Amniotic stem cell (primary cell): Measurements from ENCODE around the gene KRTAP5-2.
"Not testable (repeated sequence)": the region's sequence is repeated elsewhere in the genome, so short reads cannot be mapped to it uniquely, and the experiment has no call there.

Experiments used
- DNase-seq: peaks from one replicate; lab custom pipeline; 2025; lab: John Stamatoyannopoulos, UW

KRTAP5-2 gene

DNA sequence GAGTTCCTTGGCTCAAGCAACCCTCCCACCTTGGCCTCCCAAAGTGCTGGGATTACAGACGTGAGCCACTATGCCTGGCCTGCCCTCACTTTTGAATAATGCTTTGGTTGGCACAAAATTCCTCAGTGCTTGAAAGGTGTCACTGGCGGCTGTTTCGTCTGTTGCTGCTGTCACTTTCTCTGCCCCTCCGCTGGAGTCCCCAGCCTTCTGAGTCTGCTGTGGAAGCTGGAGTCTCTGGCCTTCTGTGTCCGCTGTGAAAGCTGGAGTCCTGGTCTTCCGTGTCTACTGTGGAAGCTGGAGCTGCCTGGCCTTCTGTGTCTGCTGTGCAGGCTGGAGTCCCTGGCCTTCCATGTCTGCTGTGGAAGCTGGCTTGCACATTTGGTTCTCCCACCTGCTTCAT, 8.1 kb downstream of the KRTAP5-2 start:
- DNase-seq = no peak

DNA sequence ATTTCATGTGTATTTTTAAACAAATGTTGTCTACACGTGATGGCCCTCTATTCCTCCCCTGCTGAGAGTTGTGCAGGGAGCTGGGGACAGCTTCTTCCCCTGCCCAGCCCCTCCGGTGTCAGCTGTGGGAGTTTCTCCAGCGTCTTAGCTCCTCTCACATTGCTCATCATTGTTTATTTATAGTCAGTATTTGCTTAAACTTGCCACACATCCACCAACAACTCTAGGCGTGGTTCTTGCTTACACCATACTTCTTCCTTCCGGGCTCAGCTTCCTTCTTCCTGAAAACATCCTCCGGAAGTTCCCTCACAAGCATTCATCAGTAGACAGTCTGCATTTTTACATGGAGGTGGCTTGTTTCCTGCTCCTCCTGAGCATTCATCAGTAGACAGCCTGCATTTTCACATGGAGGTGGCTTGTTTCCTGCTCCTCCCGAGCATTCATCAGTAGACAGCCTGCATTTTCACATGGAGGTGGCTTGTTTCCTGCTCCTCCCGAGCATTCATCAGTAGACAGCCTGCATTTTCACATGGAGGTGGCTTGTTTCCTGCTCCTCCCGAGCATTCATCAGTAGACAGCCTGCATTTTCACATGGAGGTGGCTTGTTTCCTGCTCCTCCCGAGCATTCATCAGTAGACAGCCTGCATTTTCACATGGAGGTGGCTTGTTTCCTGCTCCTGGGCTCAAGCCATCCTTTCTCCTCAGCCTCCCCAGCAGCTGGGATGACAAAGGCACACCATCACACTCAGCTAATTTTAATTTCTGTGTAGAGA, 8.7 kb downstream of the KRTAP5-2 start:
- not testable (repeated sequence) for DNase-seq

DNA sequence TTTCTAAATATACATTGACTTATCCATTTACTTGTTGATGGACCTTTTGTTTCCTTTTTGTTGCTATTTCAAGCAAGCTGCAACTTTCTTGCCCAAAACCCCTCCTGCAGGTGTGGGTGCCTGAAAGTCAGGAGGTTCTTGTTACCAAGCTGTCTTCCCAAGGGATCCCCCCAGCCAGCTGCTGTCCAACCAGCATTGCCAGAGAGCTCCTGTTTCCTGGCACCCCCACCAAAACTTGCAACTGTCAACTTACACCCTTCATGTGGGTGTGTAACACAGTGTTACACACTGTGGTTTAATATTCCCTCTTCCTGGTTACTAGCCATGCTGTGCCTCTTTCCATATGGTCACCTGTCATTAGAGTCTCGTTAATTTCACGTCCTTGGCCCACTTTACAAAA, 11.4 kb downstream of the KRTAP5-2 start:
- DNase-seq = no peak

DNA sequence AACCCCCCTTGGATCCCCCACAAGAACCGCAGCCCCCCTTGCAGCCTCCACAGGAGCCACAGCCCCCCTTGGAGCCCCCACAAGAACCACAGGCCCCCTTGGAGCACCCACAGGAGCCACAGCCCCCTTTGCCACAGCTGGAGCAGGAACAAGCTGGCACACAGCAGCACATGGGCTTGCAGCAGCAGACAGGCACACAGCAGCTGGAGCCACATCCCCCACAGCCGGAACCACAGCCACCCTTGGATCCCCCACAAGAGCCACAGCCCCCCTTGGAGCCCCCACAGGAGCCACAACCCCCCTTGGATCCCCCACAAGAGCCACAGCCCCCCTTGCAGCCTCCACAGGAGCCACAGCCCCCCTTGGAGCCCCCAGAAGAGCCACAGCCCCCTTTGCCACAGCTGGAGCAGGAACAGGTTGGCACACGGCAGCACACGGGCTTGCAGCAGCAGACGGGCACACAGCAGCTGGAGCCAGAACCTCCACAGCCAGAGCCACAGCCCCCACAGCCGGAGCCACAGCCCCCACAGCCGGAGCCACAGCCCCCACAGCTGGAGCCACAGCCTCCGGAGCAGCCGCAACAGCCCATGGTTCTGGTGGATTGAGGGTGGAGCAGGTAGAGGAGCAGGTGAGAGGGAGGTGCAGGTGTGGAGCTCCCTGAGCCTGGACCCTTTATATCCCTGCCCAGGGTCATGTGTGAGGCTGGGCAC, 13.3 kb downstream of the KRTAP5-2 start, which contains the start of gene KRTAP5-1:
Gene KRTAP5-1, minus strand, starts transcription at position 623 of the 710 bp plus-strand sequence. Its CDS starts 34 bp downstream, at position 589.
- not testable (repeated sequence) for DNase-seq

DNA sequence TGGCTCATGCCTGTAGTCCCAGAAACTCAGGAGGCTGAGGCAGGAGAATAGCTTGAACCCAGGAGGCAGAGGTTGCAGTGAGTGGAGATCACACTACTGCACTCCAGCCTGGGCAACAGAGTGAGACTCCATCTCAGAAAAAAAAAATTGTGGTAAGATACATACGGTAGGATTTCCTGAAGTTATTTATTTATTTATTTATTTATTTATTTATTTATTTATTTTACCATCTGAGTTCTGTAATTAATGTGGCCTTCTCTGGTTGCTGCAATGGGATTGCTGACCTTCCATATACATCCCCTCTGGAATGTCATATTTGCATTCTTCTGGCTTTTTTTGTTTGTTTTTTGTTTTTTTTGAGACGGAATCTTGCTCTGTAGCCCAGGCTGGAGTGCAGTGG, 15.2 kb downstream of the KRTAP5-2 start:
- not testable (repeated sequence) for DNase-seq

DNA sequence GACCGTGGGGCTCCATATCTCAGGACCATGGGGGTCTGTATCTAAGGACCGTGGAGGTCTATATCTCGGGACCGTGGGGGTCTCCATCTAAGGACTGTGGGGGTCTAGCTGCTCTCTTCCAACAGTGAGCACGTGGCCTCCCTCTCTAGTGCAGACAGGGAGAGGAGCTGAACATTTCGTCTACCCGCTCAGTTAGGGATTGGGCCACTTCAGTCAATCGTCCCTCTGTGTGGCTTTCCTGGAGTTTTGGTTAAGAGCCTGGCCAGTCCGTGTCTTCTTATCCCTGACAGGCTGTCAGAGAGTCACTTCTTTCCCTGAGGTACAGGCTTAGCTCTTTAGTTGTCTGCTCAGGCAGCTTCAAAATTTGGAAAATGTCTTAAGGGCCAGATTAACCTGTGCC, 16.1 kb downstream of the KRTAP5-2 start:
- no peak for DNase-seq

DNA sequence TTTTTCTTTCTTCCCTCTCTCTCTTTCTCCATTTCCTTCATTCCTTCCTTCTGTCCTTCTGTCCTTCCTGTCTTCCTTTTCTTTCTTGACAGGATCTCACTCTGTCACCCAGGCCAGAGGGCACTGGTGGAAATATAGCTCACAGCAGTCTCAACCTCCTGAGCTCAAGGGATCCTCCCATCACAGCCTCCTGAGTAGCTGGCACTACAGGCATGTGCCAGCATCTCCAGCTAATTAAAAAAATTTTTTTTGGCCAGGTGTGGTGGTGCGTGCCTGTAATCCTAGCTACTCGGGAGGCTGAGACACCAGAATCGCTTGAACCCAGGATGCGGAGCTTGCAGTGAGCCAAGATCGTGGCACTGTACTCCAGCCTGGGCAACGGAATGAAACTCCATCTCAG, 21.3 kb downstream of the KRTAP5-2 start:
- DNase-seq = no peak

DNA sequence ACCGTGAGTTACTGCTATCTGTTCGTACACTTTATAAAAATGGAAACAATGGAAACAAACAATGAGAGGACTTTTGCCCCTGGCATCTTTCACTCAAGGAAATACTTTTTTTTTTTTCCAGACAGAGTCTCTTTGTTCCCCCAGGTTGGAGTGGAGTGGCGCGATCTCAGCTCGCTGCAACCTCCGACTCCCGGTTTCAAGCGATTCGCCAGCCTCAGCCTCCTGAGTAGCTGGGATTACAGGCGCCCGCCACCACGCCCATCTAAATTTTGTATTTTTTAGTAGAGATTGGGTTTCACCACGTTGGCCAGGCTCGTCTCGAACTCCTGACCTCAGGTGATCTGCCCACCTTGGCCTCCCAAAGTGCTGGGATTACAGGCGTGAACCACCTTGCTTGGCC, 22.3 kb downstream of the KRTAP5-2 start:
- not testable (repeated sequence) for DNase-seq

DNA sequence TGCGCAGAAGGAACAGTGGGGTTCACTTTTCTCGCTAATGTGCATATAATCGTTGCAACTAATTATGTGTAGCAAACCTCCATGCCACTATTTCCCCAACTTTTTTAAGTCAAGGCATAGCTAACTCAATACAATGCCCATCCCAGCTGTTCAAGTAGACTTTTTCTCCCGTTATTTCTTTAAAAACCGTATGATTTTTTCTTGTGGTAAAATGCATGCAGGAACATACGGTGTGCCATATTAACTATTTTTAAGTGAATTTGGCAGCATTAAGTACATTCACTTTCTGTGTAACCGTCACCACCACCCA, 23.2 kb downstream of the KRTAP5-2 start:
- DNase-seq = no peak

DNA sequence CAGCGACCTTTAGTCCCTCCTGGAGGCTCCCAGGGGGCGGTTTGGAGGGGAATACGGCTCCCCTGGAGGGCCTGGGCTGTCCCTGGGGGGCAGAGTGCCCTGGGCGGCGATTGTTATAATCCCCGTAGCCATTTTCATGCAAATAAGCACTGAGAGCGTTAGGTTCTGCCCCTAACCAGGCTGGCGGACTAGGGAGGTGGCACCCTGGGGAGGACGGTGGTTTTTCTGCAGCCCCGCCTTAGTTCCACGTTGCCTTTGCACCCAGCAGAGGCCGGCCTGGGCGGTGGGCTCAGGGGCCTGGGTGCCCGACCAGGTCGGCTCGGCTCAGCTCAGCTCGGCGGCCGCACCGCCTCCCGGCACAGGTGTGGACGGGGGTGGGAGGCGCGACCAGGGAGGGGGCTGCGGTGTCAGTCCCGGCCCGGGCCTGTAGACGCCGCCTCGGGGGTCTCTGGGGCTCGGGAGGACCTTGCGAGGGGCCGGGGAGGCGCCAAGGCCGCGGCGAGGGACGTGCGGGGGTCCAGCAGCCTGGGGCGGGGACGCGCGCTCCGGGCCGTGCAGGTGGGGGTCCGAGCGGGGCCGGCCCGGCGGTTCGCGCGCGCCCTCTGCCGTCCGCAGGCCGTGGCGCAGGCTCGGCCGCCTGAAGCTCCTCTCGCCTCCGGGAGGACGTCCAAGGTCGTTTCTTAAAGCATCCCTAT, 23.7 kb downstream of the KRTAP5-2 start:
- DNase-seq = no peak

DNA sequence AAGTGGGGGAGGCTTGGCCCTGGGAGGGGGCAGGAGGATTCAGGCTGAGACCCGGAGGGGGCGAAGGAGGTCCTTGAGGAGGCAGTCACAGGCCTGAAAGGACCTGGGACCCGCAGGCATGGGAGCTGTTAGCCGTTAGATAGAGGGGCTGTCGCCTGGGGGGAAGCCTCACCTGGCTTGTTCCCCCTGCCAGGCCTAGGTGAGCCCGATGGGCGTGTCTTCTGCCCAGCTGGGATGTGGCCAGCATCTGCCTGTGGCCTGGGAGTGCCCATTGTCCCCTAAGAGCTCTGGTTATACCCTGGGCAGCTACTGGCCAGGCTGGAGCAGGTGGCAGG, 24.2 kb downstream of the KRTAP5-2 start:
- DNase-seq = no peak

DNA sequence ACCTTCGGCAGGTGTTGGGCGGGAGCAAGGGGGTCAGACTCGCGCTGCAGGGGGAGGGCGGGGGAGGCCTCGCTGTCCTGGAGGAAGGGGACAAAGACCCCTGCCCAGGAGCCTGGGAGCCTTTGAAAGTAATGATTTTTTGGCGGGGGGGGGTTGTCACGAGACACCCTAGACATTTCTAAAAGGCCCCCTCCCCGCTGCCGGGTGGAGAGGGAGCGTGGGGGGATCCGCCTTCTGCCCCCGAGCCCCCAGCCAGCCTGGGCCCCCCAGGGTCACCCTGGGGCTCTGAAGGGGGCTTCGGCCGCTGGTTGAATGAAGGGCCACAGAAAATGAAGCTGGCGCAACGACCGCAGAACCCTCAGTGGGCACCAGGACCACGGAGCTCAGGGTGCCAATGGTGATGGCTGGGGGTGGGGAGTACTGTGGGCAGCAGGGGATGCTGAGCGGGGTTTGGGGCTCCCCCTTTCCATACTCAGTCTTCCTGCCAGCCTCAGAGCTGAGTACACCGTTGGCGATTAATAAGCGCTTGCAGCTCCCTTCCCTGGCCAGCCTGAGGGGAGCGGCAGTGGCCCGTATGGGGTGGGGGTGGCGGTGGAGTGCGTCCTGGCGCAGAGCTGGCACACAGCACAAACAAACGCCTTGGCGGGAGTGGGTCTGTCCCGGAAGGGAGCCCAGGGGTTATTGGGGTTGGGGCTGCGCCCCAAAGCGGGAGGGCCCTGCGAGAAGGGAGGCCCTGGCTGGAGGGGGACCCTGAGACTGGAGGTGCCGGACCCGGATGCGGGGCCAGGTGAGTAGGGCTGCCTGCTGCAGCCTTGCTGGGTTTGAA, 24.8 kb downstream of the KRTAP5-2 start:
- DNase-seq = no peak

DNA sequence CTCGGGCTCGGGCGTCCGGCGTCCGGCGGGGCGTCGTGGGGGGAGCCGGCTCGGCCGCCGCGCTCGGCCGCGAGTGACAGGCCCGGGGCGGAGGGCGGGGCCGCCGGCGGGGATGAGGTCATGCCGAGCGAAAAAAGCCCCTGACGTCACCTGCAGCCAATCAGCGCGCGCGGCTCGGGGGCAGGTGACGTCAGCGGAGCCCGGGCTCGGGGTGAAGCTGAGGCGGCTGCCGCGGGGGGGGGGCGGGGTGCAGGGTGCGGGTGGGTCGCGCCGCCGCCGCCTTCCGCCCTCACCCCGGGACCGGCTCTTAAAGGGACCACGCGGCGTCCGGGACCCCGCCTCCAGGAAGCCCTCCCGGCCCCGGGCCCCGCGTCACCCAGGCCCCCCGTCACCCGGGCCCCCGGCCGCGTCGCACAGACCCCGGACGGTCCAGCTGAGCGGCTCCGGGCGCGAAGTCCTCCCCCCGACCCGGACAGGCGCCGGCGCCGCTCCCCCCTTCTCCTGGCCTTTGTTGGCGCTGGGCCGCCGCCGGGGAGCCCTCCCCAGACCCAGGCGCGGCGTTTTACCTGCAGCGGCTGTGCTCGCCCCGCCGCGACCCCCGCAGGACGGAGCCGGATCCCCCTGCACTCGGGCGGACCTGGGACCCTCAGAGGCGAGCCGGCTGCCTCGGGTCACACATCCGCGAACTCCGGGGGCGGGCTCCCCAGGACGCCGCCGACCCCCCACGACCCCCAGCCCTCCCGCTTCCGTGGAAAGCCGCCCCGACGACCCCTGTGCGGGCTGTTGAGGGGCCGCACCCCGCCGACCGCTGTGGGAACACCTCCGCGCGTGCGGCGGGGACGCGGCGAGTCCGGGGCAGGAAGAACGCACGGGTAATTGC, 25.7 kb downstream of the KRTAP5-2 start, which contains the start of gene DUSP8:
Gene DUSP8, minus strand, starts transcription at position 75 of the 880 bp plus-strand sequence. CDS start 6,445 bp downstream, outside the sequence.
- peak; percentile 72 for DNase-seq

DNA sequence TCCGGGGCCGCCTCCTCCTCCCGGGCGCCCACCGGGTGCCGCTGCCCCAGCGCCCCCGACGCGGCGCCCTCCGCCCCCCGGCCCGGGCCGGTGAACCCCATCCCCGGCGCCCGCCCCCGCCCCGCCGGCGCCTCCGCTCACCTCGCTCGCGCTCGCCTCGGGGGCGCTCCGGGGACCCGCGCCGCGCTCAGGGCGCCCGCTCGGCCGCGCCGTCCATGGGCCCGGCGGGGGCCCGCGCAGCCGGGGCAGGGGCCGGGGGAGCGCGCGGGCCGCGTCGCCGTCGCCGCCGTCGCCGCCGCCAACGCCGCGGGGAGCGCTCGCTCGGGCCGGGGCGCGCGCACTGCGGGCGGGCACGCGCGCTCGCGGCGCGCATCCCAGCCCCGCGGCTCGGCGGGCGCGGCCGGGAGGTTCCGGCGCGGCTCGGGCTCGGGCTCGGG, 26.3 kb downstream of the KRTAP5-2 start:
- DNase-seq = no peak

DNA sequence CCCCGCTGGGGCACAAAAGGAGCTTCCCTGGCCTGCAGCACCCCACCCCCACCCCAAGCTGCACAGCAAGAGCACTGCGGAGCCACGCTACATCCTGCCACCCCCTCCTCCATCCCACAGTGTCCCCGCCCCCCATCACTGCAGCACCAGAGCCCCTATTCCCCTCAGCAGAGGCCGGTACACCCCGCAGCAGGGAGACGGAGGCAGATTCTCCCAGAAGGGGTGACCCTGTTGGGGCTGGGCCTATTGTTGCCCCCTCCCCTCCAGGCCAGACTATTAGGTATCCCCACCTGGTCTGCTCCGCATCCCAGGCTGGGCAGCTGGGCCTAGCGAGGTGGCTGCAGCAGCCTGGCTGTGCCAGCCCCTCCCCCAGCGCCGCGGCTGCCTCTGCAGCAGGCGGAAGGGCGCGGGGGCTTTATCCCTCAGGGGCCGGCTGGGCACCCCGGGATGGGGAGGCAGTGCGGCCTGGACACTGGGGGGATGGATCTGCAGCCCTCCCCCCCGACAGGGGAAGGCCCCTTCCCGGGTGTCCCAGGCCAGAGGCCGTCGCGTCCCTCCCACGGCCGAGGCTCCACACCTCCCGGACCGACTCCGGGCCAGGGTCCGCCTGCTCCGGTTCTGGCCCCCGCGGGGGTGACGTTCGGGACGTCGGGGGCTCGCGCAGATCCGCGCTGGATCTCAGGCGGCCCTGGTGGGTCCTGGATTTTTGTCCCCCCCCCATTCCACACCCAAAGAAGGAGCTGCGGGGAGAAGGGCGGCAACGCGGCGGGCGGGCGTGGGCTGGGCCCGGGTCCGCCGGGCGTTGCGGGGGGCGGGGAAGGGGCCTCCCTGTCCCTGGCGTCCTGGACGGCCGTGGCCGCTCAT, 27.0 kb downstream of the KRTAP5-2 start:
- DNase-seq = no peak

DNA sequence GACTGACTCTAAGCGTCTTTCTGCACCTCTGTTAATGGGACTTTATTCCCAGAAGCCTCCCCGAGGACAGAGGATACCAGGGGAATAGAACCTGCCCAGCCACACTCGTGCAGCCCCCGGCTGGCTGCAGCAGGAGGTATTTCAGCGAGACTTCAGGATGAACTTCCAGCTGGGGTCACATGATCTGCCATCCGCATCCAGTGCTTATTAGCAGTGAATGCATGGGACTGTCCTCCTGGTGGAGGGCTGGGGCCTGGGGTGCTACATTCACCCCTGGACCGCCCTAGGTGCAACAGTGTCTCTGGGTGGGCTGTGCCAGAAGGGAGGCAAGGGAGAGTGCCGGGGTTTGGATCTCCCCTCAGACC, 27.6 kb downstream of the KRTAP5-2 start:
- no peak for DNase-seq

DNA sequence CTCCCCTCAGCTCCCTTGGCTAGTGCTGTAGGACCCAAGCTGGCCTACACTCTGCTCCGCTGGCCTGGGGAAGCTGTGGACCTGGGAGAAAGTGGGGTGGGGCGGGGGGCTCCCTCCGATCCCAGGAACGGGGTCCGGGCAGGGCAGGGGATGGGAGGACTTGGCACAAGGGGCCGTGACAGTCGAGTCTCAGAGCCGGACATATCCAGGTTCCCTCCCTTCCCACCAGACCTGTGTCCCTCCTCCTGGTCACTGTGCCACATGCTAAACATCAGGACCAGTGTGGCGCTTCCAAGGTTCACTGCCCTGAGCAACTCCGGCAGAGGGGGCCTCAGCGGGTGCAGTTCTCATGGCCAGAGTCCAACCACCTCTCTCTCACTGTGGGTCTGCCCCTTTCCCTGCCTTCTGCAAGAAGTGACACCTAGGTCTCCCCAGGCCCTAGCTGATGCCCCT, 28.1 kb downstream of the KRTAP5-2 start:
- no peak for DNase-seq

DNA sequence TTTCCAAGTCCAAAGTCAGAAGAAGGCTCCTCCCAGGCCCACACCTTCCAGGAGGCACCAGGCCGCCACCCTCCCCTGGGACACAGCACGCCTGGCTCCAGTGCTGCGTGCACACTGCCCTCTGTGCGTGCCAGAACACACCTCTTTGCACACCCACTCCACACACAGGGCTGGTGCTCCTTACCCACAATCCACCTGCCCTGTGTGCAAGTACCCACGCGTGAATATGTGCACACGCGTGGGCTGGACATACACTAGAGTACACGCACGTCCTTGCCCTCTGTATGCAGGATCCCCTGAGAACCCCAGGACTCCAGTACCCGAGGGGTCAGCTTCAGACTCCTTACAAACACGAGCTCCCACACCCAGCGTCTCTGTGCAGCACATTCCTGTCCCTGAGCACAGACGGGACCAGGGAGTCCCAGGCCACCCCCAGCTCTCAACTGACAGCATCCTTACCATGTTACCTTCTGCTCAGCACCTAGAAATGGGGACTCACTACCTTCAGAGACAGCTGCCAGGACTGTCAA, 28.8 kb downstream of the KRTAP5-2 start:
- DNase-seq = no peak

DNA sequence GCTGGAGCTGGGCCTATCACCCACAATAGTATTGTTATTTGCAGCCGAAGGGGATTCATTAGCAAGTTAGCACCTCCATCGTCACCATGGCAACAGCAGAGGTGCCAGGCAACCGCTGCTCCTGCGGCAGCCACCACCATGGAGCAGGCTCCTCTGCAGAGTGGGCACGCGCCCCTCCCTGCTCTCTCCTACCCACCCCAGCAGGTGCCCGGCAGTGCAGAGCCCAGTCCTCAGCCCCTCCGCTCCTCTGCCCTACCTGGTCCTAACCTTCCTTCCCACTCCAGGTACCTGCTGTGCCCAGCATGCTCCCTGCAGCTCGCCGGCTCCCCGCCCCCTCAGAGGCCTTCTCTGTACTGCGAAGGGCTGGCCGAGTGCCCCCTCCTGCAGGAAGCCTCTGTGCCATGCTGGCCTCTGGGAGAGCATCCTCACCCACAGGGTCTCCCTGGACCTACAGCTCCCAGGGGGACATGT, 29.6 kb downstream of the KRTAP5-2 start:
- no peak for DNase-seq

DNA sequence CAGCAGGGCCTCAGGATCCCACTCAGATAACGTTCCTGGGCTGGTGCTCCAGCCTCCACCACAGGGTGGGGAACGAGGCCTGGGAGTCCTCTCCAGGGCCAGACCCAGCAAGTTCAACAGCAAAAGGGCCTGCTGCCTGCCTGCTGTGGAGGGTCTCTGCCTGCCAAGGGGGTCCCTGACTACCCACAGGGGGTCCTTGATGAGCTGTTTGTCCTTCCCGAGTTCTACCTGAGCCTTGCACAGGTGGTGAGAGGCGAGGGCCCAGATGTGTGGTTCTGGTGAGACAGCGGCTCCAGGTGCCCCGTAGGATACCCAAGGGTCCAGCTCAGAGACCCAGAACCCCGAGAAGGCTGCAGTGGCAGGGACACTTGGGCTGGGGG, 30.4 kb downstream of the KRTAP5-2 start:
- DNase-seq = no peak
